A375 (cell line): Measurements from ENCODE around the gene PGAP1. TPM values are rescaled to one million over a fixed set of nuclear protein-coding genes. Genes with fewer than 3 reads are reported as not detected.

Experiments
- small RNA-seq: library from RNA; depleted of rRNA; stranded (forward); fragments of <200 nt; gene quantifications from one replicate; pipeline ENCODE3, GENCODE V24; 2014
- total RNA-seq: library from RNA; depleted of rRNA; stranded (reverse); fragments of >200 nt; shearing (Covaris generic); gene quantifications from 2 replicates; pipeline ENCODE4 v1.2.3, GENCODE V29; 2014; rRNA removed

Gene PGAP1
- 2.4 and 2.9 TPM in 2 replicates for total RNA-seq

GRCh38 chr2:196926562-196927375, at the start of gene PGAP1:
TSS of gene PGAP1 (minus strand) at chr2:196926707. CDS start at chr2:196926616, 91 bp downstream.

DNA sequence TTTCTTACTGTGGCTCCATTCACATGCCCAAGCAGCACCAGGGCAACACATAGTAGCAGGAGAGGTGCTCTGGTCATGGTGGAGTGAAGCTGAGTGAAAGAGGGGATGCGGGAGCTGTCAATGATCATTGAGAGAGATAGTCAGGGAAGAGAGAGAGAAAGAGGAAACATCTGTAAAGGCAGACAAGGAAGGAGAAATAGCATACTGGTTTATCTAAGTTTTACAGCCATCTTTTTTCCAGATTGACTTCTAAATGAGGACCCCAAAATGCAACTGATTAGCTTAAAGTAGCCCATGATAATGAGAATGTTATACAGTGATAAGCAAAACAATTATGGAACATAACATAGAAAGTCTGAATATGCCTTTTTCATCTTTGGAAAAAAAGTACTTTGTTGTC, 117.2 kb downstream of the PGAP1 start, which contains the start of gene C2orf66:
C2orf66 (minus strand) TSS at position 96 of the 400 bp plus-strand sequence; CDS start at position 77, 19 bp downstream.

Small RNA genes within 50 kb of the gene (small RNA-seq; reads per million reads assigned to genes)
- not detected for gene AC012486.1

Other genes starting within 250 kb of the PGAP1 start
- 22.6 and 24.2 TPM in 2 replicates for gene GTF3C3, start 127.0 kb downstream of the PGAP1 start, total RNA-seq
- 0.15 TPM in 1 of 2 replicates, not detected in the other for gene C2orf66, start 117.4 kb downstream of the PGAP1 start, total RNA-seq